ENCODE measurements around the gene PLXNB1. TPM values are rescaled to one million over a fixed set of nuclear protein-coding genes. Genes with fewer than 3 reads are reported as not detected.

The PLXNB1 gene
- total and polyA plus RNA-seq, 2 experiments from 2014 or later = 49.0 to 144 TPM

GRCh38 chr3:48439820-48440589 lies 10.1 kb upstream of the PLXNB1 start, which contains the start of the genes CCDC51 and TMA7:
Gene CCDC51 (minus strand): TSS chr3:48440119. CDS start chr3:48435128, 4,991 bp downstream.
Gene TMA7 (plus strand): TSS chr3:48440257. CDS start chr3:48440297, 40 bp downstream.
- Mint-ChIP-seq H3K27me3 (ENCODE audit: insufficient read depth, low read depth, poor library complexity) (peaks cover 6% of the 10 kb centered on the region), H3K4me1 (peaks cover 11% of the 10 kb centered on the region), H3K9me3 (no peaks in the 10 kb centered on the region), H3K27ac (peak within 1 kb of the TSS; percentile 97), H3K4me3 (peak within 1 kb of the TSS; percentile 93), H3K36me3 (ENCODE audit: low read depth) (peaks cover 43% of the 10 kb centered on the region)
- peak; percentile 82 for TF ChIP-seq CREB1 (CRISPR knock-in tag; IDR thresholded peaks at IDR 0.05; ENCODE audit: low read depth)
- TF ChIP-seq EZH2 (IDR thresholded peaks at IDR 0.05; ENCODE audit: low read depth, unreplicated experiment) = no peak
- no peak for TF ChIP-seq NANOG (IDR thresholded peaks at IDR 0.05; ENCODE audit: borderline replicate concordance)
- TF ChIP-seq POLR2AphosphoS5 (IDR thresholded peaks at IDR 0.05; ENCODE audit: low read depth) = peak; percentile 83
- peak; percentile 84 for TF ChIP-seq ETS1 (IDR thresholded peaks at IDR 0.05)
- Histone ChIP-seq H3K4me3 (peak within 1 kb of the TSS; percentile 85), H3K36me3 (ENCODE audit: insufficient read depth) (peaks cover 20% of the 10 kb centered on the region), H3K27ac (ENCODE audit: low read depth) (peak within 1 kb of the TSS; percentile 76), H3K9me2 (ENCODE audit: insufficient read depth) (no peaks in the 10 kb centered on the region), H3F3A (replicated peaks; ENCODE audit: low read depth) (peaks cover 45% of the 10 kb centered on the region), H3K4me2 (peak within 1 kb of the TSS; percentile 92), H2AFZ (peak within 1 kb of the TSS; percentile 5; the same call in 1 of the 2 replicates), H3K27me3 (ENCODE audit: insufficient read depth) (no peaks in the 10 kb centered on the region), H3K79me2 (replicated peaks; ENCODE audit: insufficient read depth) (peaks cover 54% of the 10 kb centered on the region), H4K20me1 (replicated peaks; ENCODE audit: insufficient read depth) (peaks cover 23% of the 10 kb centered on the region), H3K4me1 (ENCODE audit: insufficient read depth) (peaks cover 9% of the 10 kb centered on the region; the same call in 1 of the 2 replicates)
- ATAC-seq (peak; percentile 93), DNase-seq (ENCODE audit: low spot score) (peak; percentile 99)

GRCh38 chr3:48437812-48438211 lies 7.9 kb upstream of the PLXNB1 start:
- DNase-seq (ENCODE audit: low spot score) = no peak
- Mint-ChIP-seq H3K36me3 (ENCODE audit: low read depth) (peaks cover 42% of the 10 kb centered on the region), H3K4me3 (no peak overlapping the region; the same call in 2 of the 3 replicates), H3K4me1 (peaks cover 16% of the 10 kb centered on the region), H3K9me3 (no peaks in the 10 kb centered on the region), H3K27me3 (ENCODE audit: insufficient read depth, low read depth, poor library complexity) (peaks cover 6% of the 10 kb centered on the region), H3K27ac (no peak overlapping the region)
- H3K4me2 ChIP-seq = no peak overlapping the region
- peaks cover 9% of the 10 kb centered on the region; the same call in 1 of the 2 replicates for H3K4me1 ChIP-seq (ENCODE audit: insufficient read depth)
- peaks cover 51% of the 10 kb centered on the region for H3K79me2 ChIP-seq (replicated peaks; ENCODE audit: insufficient read depth)
- H3K36me3 ChIP-seq (ENCODE audit: insufficient read depth) = peaks cover 16% of the 10 kb centered on the region
- H3K27me3 ChIP-seq (ENCODE audit: insufficient read depth) = no peaks in the 10 kb centered on the region
- TF ChIP-seq ZNF331 (CRISPR knock-in tag; IDR thresholded peaks at IDR 0.05; ENCODE audit: low read depth) (no peak), EZH2phosphoT487 (IDR thresholded peaks at IDR 0.05; ENCODE audit: unreplicated experiment) (no peak), EZH2 (IDR thresholded peaks at IDR 0.05; ENCODE audit: low read depth, unreplicated experiment) (no peak)
- peaks cover 16% of the 10 kb centered on the region for H4K20me1 ChIP-seq (replicated peaks; ENCODE audit: insufficient read depth)
- no peak overlapping the region for H3K4me3 ChIP-seq
- H3K9me2 ChIP-seq (ENCODE audit: insufficient read depth) = no peaks in the 10 kb centered on the region
- H3K27ac ChIP-seq (ENCODE audit: low read depth) = no peak overlapping the region
- ATAC-seq = no peak
- peaks cover 41% of the 10 kb centered on the region for H3F3A ChIP-seq (replicated peaks; ENCODE audit: low read depth)
- no peak overlapping the region for H2AFZ ChIP-seq

- H3K27me3 Mint-ChIP-seq (ENCODE audit: insufficient read depth, low read depth, poor library complexity) = peaks cover 6% of the 10 kb centered on the region
- H3K36me3 Mint-ChIP-seq (ENCODE audit: low read depth) = peaks cover 42% of the 10 kb centered on the region
- H3K4me2 ChIP-seq = no peak overlapping the region
- no peak for TF ChIP-seq ETS1 (IDR thresholded peaks at IDR 0.05)
- TF ChIP-seq JUNB (IDR thresholded peaks at IDR 0.05; ENCODE audit: unreplicated experiment) = no peak
- TF ChIP-seq ZNF331 (CRISPR knock-in tag; IDR thresholded peaks at IDR 0.05; ENCODE audit: low read depth) = no peak
- TF ChIP-seq ZNF114 (CRISPR knock-in tag; IDR thresholded peaks at IDR 0.05) = no peak
- no peak for TF ChIP-seq POLR2AphosphoS5 (IDR thresholded peaks at IDR 0.05; ENCODE audit: low read depth)
- TF ChIP-seq CREB1 (CRISPR knock-in tag; IDR thresholded peaks at IDR 0.05; ENCODE audit: low read depth) = no peak
- TF ChIP-seq NANOG (IDR thresholded peaks at IDR 0.05; ENCODE audit: borderline replicate concordance) = no peak
- no peak for TF ChIP-seq REST (IDR thresholded peaks at IDR 0.05; ENCODE audit: unreplicated experiment)
- no peak for TF ChIP-seq EZH2phosphoT487 (IDR thresholded peaks at IDR 0.05; ENCODE audit: unreplicated experiment)
- H3K9me2 ChIP-seq (ENCODE audit: insufficient read depth) = no peaks in the 10 kb centered on the region
- no peak for DNase-seq (ENCODE audit: low spot score)
- H3K4me3 Mint-ChIP-seq = no peak overlapping the region
- H4K20me1 ChIP-seq (replicated peaks; ENCODE audit: insufficient read depth) = peaks cover 6% of the 10 kb centered on the region
- H3K79me2 ChIP-seq (replicated peaks; ENCODE audit: insufficient read depth) = peaks cover 45% of the 10 kb centered on the region
- no peak overlapping the region for H3K27ac ChIP-seq (ENCODE audit: low read depth)
- no peak overlapping the region for H3K27ac Mint-ChIP-seq
- no peak for ATAC-seq
- H3K36me3 ChIP-seq (ENCODE audit: insufficient read depth) = peaks cover 14% of the 10 kb centered on the region
- peaks cover 10% of the 10 kb centered on the region; the same call in 1 of the 2 replicates for H3K4me1 ChIP-seq (ENCODE audit: insufficient read depth)
- H3K4me1 Mint-ChIP-seq = peaks cover 22% of the 10 kb centered on the region
- no peaks in the 10 kb centered on the region for H3K9me3 Mint-ChIP-seq
- H2AFZ ChIP-seq = no peak overlapping the region
- no peak overlapping the region for H3K4me3 ChIP-seq
- no peaks in the 10 kb centered on the region for H3K27me3 ChIP-seq (ENCODE audit: insufficient read depth)
- H3F3A ChIP-seq (replicated peaks; ENCODE audit: low read depth) = peaks cover 40% of the 10 kb centered on the region
Observed at GRCh38 chr3:48436855-48437254, 7.0 kb upstream of the PLXNB1 start.

Data from GM23338 (cell line).